GM12891 (cell line): ENCODE measurements around the gene BPIFA2.

Source experiments
- PAX5 ChIP-seq: IDR thresholded peaks from 2 replicates; pipeline ENCODE4 v1.6.1; 2011; ENCODE audit warnings: low read length, moderate library complexity, mild to moderate bottlenecking; ENCODE audit not compliant: insufficient read depth, severe bottlenecking
- POLR2A ChIP-seq: IDR thresholded peaks from 2 replicates; pipeline ENCODE4 v1.6.1; 2011; ENCODE audit warnings: low read depth, low read length, control low read depth
- POLR2AphosphoS5 ChIP-seq: IDR thresholded peaks from 2 replicates; pipeline ENCODE4 v1.6.1; 2011; ENCODE audit warnings: low read depth, low read length, control low read depth
- POU2F2 ChIP-seq: IDR thresholded peaks from 2 replicates; pipeline ENCODE4 v1.6.1; 2011; ENCODE audit warnings: low read depth, mild to moderate bottlenecking, control low read depth, low read length, moderate library complexity
- SPI1 ChIP-seq: IDR thresholded peaks from 2 replicates; pipeline ENCODE4 v1.6.1; 2011; ENCODE audit warnings: low read depth, low read length, control low read depth
- TAF1 ChIP-seq: IDR thresholded peaks from 2 replicates; pipeline ENCODE4 v1.6.1; 2011; ENCODE audit warnings: low read depth, low read length, control low read depth

DNA sequence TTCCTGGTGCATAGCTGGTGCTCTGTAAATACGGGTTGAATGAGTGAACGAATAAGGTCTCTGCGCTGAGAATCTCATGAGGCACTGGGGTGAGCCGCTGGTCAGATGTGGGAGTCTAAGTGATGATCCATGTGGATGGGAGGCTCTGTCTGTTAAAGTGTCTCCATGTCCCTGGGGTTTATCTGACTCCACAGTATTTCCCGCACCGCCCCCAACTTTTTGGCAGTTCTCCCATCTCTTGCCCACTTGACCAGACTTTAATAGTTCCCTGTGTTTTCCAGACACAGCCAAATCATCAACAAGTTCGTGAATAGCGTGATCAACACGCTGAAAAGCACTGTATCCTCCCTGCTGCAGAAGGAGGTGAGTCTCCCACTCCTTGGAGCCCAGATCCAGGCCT is 9.9 kb downstream of the BPIFA2 start:
- TF ChIP-seq POLR2AphosphoS5 (no peak), POLR2A (no peak), TAF1 (no peak), PAX5 (no peak), SPI1 (no peak), POU2F2 (no peak)
